HepG2 (cell line): ENCODE data around the gene TMBIM1. TPM values are rescaled to one million over a fixed set of nuclear protein-coding genes. Genes with fewer than 3 reads are reported as not detected.

Source experiments
- CEBPB ChIP-seq: IDR thresholded peaks from 2 replicates; pipeline ENCODE4 v1.6.1; 2011; ENCODE audit warnings: low read depth, low read length, improper control_type of control experiment, borderline replicate concordance
- ERF ChIP-seq: IDR thresholded peaks from 2 replicates; pipeline ENCODE4 v1.6.1; 2018; ENCODE audit warnings: missing biosample characterization, missing genetic modification reagents
- FOSL2 ChIP-seq: sonication (generic); formaldehyde crosslinking; IDR thresholded peaks from 2 replicates; pipeline ENCODE4 v1.4.0; 2020; ENCODE audit warnings: missing genetic modification reagents
- HDAC1 ChIP-seq: sonication (generic); formaldehyde crosslinking; IDR thresholded peaks from 2 replicates; pipeline ENCODE4 v1.5.1; 2020; ENCODE audit warnings: mild to moderate bottlenecking, missing genetic modification reagents
- HOXA5 ChIP-seq: sonication (generic); formaldehyde crosslinking; IDR thresholded peaks from 2 replicates; pipeline ENCODE4 v1.4.0; 2020; ENCODE audit warnings: missing genetic modification reagents
- RARA ChIP-seq: IDR thresholded peaks from 2 replicates; pipeline ENCODE4 v1.6.1; 2016; ENCODE audit warnings: missing genetic modification reagents, missing compliant biosample characterization
- SMARCE1 ChIP-seq: fragments of 450-650 bp; IDR thresholded peaks from 2 replicates; pipeline ENCODE4 v1.6.1; 2017; ENCODE audit warnings: borderline replicate concordance
- SOX13 ChIP-seq, 3 experiments: fragments of 450-650 bp in 1 of 3; sonication (generic) in 1 of 3; formaldehyde crosslinking in 1 of 3; IDR thresholded peaks in 2 of 3; conservative IDR thresholded peaks in 1 of 3; 2 replicates each; pipeline versions ENCODE4 v1.5.0 to v1.6.1; 2016 to 2020; ENCODE audit warnings: antibody characterized with exemption in 1 of 3, mild to moderate bottlenecking in 1 of 3, missing compliant biosample characterization in 1 of 3, missing genetic modification reagents in 1 of 3, moderate library complexity in 1 of 3
- SRY ChIP-seq: sonication (generic); formaldehyde crosslinking; IDR thresholded peaks from 2 replicates; pipeline ENCODE4 v1.8.0; 2022; ENCODE audit warnings: mild to moderate bottlenecking, missing genetic modification reagents
- TEAD2 ChIP-seq: sonication (generic); formaldehyde crosslinking; IDR thresholded peaks from 2 replicates; pipeline ENCODE4 v1.9.0; 2021; ENCODE audit warnings: missing genetic modification reagents
- ZKSCAN5 ChIP-seq: sonication (generic); formaldehyde crosslinking; IDR thresholded peaks from 2 replicates; pipeline ENCODE4 v1.5.1; 2020; ENCODE audit warnings: mild to moderate bottlenecking, missing genetic modification reagents
- ZNF101 ChIP-seq: sonication (generic); formaldehyde crosslinking; IDR thresholded peaks from 2 replicates; pipeline ENCODE4 v1.4.0; 2020; ENCODE audit warnings: mild to moderate bottlenecking, low read depth, missing genetic modification reagents, borderline replicate concordance
- ZNF350 ChIP-seq: sonication (generic); formaldehyde crosslinking; IDR thresholded peaks from 2 replicates; pipeline ENCODE4 v1.4.0; 2020; ENCODE audit warnings: mild to moderate bottlenecking, low read depth, missing genetic modification reagents, borderline replicate concordance
- ZNF430 ChIP-seq: sonication (generic); formaldehyde crosslinking; IDR thresholded peaks from 2 replicates; pipeline ENCODE4 v1.9.0; 2021; ENCODE audit warnings: mild to moderate bottlenecking, missing genetic modification reagents
- ZNF850 ChIP-seq: sonication (generic); formaldehyde crosslinking; conservative IDR thresholded peaks from 2 replicates; pipeline ENCODE4 v1.9.0; 2021; ENCODE audit warnings: mild to moderate bottlenecking, missing genetic modification reagents
- ZSCAN31 ChIP-seq: sonication (generic); formaldehyde crosslinking; IDR thresholded peaks from 2 replicates; pipeline ENCODE4 v1.5.0; 2020; ENCODE audit warnings: low read depth, mild to moderate bottlenecking, missing genetic modification reagents
- ZZZ3 ChIP-seq: sonication (generic); formaldehyde crosslinking; IDR thresholded peaks from 2 replicates; pipeline ENCODE4 v1.4.0; 2020; ENCODE audit warnings: missing genetic modification reagents, mild to moderate bottlenecking, borderline replicate concordance
- polyA plus RNA-seq, 8 experiments: library from polyadenylated mRNA; depleted of rRNA in 3 of 8; stranded (reverse) in 7 of 8; unstranded in 1 of 8; fragments of >200 nt; fragmentation: Illumina TruSeq in 4 of 8; extraction: Trizol in 4 of 8; gene quantifications; 2 replicates each; pipeline versions ENCODE4 v1.2.1 to v1.2.3, GENCODE V29; 2011 to 2016; ENCODE audit warnings: low read depth in 4 of 8, missing spikeins in 1 of 8, mixed read lengths in 1 of 8; ENCODE audit not compliant: insufficient read depth in 1 of 8
- total RNA-seq, 5 experiments: library from RNA; depleted of rRNA; stranded (reverse); fragments of >200 nt; fragmentation: Illumina TruSeq; extraction: Trizol; gene quantifications; 2 replicates each; pipeline ENCODE4 v1.2.3, GENCODE V29; 2016; ENCODE audit warnings: low read depth in 1 of 5
- TF ChIP-seq, protein P1 (sequence below): sonication (generic); formaldehyde crosslinking; IDR thresholded peaks from 2 replicates; pipeline ENCODE4 v1.5.0; 2020; ENCODE audit warnings: mild to moderate bottlenecking, missing genetic modification reagents
- TF ChIP-seq, protein P2 (sequence below): sonication (generic); formaldehyde crosslinking; IDR thresholded peaks from 2 replicates; pipeline ENCODE4 v1.8.1; 2023; ENCODE audit warnings: mild to moderate bottlenecking, missing genetic modification reagents, borderline replicate concordance
- TF ChIP-seq, protein P3 (sequence below): IDR thresholded peaks from 2 replicates; pipeline ENCODE4 v1.6.1; 2012; ENCODE audit warnings: low read depth, low read length, improper control_type of control experiment
- TF ChIP-seq, protein P4 (sequence below): sonication (generic); formaldehyde crosslinking; IDR thresholded peaks from 2 replicates; pipeline ENCODE4 v1.5.0; 2020; ENCODE audit warnings: missing genetic modification reagents
- TF ChIP-seq, protein P5 (sequence below): sonication (generic); formaldehyde crosslinking; IDR thresholded peaks from 2 replicates; pipeline ENCODE4 v1.4.0; 2020; ENCODE audit warnings: missing genetic modification reagents

TMBIM1 gene
- total and polyA plus RNA-seq, 2 of the 13 experiments (the other 11 are each of a cell fraction or from before 2014, with no cell fraction given) = 127 to 139 TPM

DNA sequence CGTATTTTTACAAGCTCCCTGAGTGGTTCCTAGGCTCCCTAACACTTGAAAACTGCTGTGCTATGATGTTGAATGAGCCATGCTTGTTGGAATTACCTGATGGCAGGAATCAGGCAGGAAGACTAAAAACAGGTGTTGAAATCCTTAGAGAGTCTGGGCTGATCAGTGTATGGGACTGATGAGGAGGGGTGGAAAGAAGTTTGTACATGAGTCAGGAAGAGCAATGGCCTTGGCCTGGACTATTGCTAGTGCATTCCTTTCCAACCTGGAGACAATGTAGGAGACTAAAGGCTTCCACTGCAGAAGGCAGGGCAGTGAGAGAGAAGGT lies 25.0 kb upstream of the TMBIM1 start (continued):
- TF ChIP-seq, protein P1, sequence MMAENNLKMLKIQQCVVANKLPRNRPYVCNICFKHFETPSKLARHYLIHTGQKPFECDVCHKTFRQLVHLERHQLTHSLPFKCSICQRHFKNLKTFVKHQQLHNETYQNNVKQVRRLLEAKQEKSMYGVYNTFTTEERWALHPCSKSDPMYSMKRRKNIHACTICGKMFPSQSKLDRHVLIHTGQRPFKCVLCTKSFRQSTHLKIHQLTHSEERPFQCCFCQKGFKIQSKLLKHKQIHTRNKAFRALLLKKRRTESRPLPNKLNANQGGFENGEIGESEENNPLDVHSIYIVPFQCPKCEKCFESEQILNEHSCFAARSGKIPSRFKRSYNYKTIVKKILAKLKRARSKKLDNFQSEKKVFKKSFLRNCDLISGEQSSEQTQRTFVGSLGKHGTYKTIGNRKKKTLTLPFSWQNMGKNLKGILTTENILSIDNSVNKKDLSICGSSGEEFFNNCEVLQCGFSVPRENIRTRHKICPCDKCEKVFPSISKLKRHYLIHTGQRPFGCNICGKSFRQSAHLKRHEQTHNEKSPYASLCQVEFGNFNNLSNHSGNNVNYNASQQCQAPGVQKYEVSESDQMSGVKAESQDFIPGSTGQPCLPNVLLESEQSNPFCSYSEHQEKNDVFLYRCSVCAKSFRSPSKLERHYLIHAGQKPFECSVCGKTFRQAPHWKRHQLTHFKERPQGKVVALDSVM (CRISPR knock-in tag) = no peak
- no peak for TF ChIP-seq ZNF430 (CRISPR knock-in tag)
- TF ChIP-seq CEBPB = no peak
- TF ChIP-seq, protein P2, sequence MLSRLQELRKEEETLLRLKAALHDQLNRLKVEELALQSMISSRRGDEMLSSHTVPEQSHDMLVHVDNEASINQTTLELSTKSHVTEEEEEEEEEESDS (CRISPR knock-in tag) = no peak
- no peak for TF ChIP-seq SRY
- TF ChIP-seq ZNF850 = no peak
- TF ChIP-seq, protein P3, sequence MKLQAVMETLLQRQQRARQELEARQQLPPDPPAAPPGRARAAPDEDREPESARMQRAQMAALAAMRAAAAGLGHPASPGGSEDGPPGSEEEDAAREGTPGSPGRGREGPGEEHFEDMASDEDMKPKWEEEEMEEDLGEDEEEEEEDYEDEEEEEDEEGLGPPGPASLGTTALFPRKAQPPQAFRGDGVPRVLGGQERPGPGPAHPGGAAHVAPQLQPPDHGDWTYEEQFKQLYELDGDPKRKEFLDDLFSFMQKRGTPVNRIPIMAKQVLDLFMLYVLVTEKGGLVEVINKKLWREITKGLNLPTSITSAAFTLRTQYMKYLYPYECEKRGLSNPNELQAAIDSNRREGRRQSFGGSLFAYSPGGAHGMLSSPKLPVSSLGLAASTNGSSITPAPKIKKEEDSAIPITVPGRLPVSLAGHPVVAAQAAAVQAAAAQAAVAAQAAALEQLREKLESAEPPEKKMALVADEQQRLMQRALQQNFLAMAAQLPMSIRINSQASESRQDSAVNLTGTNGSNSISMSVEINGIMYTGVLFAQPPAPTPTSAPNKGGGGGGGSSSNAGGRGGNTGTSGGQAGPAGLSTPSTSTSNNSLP = no peak
- no peak for TF ChIP-seq ZNF350 (CRISPR knock-in tag)
- no peak for TF ChIP-seq SOX13 (IDR thresholded peaks at IDR 0.05)
- no peak for TF ChIP-seq SOX13 (CRISPR knock-in tag; conservative IDR thresholded peaks at IDR 0.05 in 1 of 2, IDR thresholded peaks at IDR 0.05 in 1 of 2)
- TF ChIP-seq ZNF101 (CRISPR knock-in tag) = no peak
- no peak for TF ChIP-seq TEAD2
- TF ChIP-seq ZZZ3 (CRISPR knock-in tag) = no peak
- no peak for TF ChIP-seq ZKSCAN5 (CRISPR knock-in tag)
- TF ChIP-seq, protein P4, sequence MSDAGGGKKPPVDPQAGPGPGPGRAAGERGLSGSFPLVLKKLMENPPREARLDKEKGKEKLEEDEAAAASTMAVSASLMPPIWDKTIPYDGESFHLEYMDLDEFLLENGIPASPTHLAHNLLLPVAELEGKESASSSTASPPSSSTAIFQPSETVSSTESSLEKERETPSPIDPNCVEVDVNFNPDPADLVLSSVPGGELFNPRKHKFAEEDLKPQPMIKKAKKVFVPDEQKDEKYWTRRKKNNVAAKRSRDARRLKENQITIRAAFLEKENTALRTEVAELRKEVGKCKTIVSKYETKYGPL (CRISPR knock-in tag) = no peak
- TF ChIP-seq FOSL2 (CRISPR knock-in tag) = peak; percentile 57
- 0 out of 2 replicates have a peak, but pooled peaks have one; percentile 9 for TF ChIP-seq RARA (CRISPR knock-in tag)
- TF ChIP-seq ERF (CRISPR knock-in tag) = 0 out of 2 replicates have a peak, but pooled peaks have one; percentile 6
- TF ChIP-seq, protein P5, sequence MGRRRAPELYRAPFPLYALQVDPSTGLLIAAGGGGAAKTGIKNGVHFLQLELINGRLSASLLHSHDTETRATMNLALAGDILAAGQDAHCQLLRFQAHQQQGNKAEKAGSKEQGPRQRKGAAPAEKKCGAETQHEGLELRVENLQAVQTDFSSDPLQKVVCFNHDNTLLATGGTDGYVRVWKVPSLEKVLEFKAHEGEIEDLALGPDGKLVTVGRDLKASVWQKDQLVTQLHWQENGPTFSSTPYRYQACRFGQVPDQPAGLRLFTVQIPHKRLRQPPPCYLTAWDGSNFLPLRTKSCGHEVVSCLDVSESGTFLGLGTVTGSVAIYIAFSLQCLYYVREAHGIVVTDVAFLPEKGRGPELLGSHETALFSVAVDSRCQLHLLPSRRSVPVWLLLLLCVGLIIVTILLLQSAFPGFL (CRISPR knock-in tag) = no peak
- TF ChIP-seq HDAC1 = no peak
- TF ChIP-seq SMARCE1 = no peak
- TF ChIP-seq HOXA5 (CRISPR knock-in tag) = no peak
- no peak for TF ChIP-seq ZSCAN31
